ENCODE results near the gene LTBR. TPM values are rescaled to one million over a fixed set of nuclear protein-coding genes. Genes with fewer than 3 reads are reported as not detected.

LTBR gene
- total RNA-seq, 1 experiment from 2014 or later: 3.1 TPM

GRCh38 chr12:6345319-6346091, 38.5 kb upstream of the LTBR start:
- DNase-seq (ENCODE audit: low read depth, low spot score): no peak
- TF ChIP-seq POLR2AphosphoS5 (IDR thresholded peaks at IDR 0.05; ENCODE audit: low read depth, low read length) (no peak), REST (IDR thresholded peaks at IDR 0.05; ENCODE audit: insufficient read depth in 1 of 2, low read depth in 2 of 2, low read length in 1 of 2) (no peak), SIN3A (IDR thresholded peaks at IDR 0.05; ENCODE audit: borderline replicate concordance, insufficient read depth, low read depth, low read length) (no peak), TCF7L2 (IDR thresholded peaks at IDR 0.05; ENCODE audit: low read depth, low read length) (no peak), CTCF (IDR thresholded peaks at IDR 0.05) (no peak)
- Histone ChIP-seq H3K4me1 (ENCODE audit: control insufficient read depth, insufficient read depth, low read length) (peaks cover 17% of the 10 kb centered on the region), H3K4me3 (ENCODE audit: low read depth in 2 of 2, low read length in 2 of 2) (no peak overlapping the region), H3K36me3 (ENCODE audit: control insufficient read depth, insufficient read depth, low read length) (no peaks in the 10 kb centered on the region; the same call in 1 of the 2 replicates), H3K27ac (ENCODE audit: low read length) (peak overlapping the region; percentile 48), H3K27me3 (ENCODE audit: control insufficient read depth, insufficient read depth, low read length) (no peaks in the 10 kb centered on the region), H3K9me3 (ENCODE audit: control insufficient read depth, insufficient read depth, low read depth, low read length) (no peaks in the 10 kb centered on the region)
- CTCF ChIA-PET: interaction anchor here (0.7 kb wide), 1 partner anchor 120 kb away, joined by 3 read pairs; no protein-coding TSS in a partner anchor
- intact Hi-C loops (cut with micrococcal nuclease; ENCODE audit: unreplicated experiment) (no loop called here), in situ Hi-C loops (cut with HindIII; ENCODE audit: low pct_unique_long_range_greater_than_20kb, low sequenced_read_pairs) (no loop called here)
- POLR2A ChIA-PET: no interaction called here
- no TSS peak for BruUV-seq (replicated peaks)
- ATAC-seq: peak; percentile 33; the same call in 1 of the 2 replicates

GRCh38 chr12:6346235-6346832, 37.6 kb upstream of the LTBR start:
- no peak for TF ChIP-seq TCF7L2 (IDR thresholded peaks at IDR 0.05; ENCODE audit: low read depth, low read length)
- TF ChIP-seq REST (IDR thresholded peaks at IDR 0.05; ENCODE audit: insufficient read depth in 1 of 2, low read depth in 2 of 2, low read length in 1 of 2): no peak
- TF ChIP-seq POLR2AphosphoS5 (IDR thresholded peaks at IDR 0.05; ENCODE audit: low read depth, low read length): no peak
- TF ChIP-seq CTCF (IDR thresholded peaks at IDR 0.05): no peak
- TF ChIP-seq SIN3A (IDR thresholded peaks at IDR 0.05; ENCODE audit: borderline replicate concordance, insufficient read depth, low read depth, low read length): no peak
- Histone ChIP-seq H3K27me3 (ENCODE audit: control insufficient read depth, insufficient read depth, low read length) (no peaks in the 10 kb centered on the region), H3K4me3 (ENCODE audit: low read depth in 2 of 2, low read length in 2 of 2) (no peak overlapping the region), H3K9me3 (ENCODE audit: control insufficient read depth, insufficient read depth, low read depth, low read length) (no peaks in the 10 kb centered on the region), H3K36me3 (ENCODE audit: control insufficient read depth, insufficient read depth, low read length) (no peaks in the 10 kb centered on the region; the same call in 1 of the 2 replicates), H3K27ac (ENCODE audit: low read length) (0 out of 2 replicates have a peak overlapping the region, but pooled peaks have one; percentile 48), H3K4me1 (ENCODE audit: control insufficient read depth, insufficient read depth, low read length) (peaks cover 17% of the 10 kb centered on the region)
- in situ Hi-C loops (cut with HindIII; ENCODE audit: low pct_unique_long_range_greater_than_20kb, low sequenced_read_pairs) (no loop called here), intact Hi-C loops (cut with micrococcal nuclease; ENCODE audit: unreplicated experiment) (no loop called here)
- POLR2A ChIA-PET: no interaction called here
- CTCF ChIA-PET: no interaction called here
- no peak for ATAC-seq
- no peak for DNase-seq (ENCODE audit: low read depth, low spot score)
- no TSS peak for BruUV-seq (replicated peaks)
